COR-L47 (cell line): Measurements from ENCODE around the gene SH3BP2.

Experiments
- DNase-seq: peaks from one replicate; lab custom pipeline; 2025; lab: John Stamatoyannopoulos, UW

The SH3BP2 gene

GRCh38 chr4:2803624-2804448, 11.0 kb downstream of the SH3BP2 start:
- no peak for DNase-seq

GRCh38 chr4:2804449-2804972, 11.6 kb downstream of the SH3BP2 start:
- no peak for DNase-seq

GRCh38 chr4:2804973-2805501, 12.2 kb downstream of the SH3BP2 start:
- DNase-seq, result no peak

GRCh38 chr4:2805712-2806389, 13.0 kb downstream of the SH3BP2 start:
- DNase-seq, result no peak

- peak; percentile 12 for DNase-seq
Observed at GRCh38 chr4:2806390-2807355, 13.8 kb downstream of the SH3BP2 start.

GRCh38 chr4:2807571-2807970, 14.7 kb downstream of the SH3BP2 start:
- no peak for DNase-seq

GRCh38 chr4:2808001-2808400, 15.1 kb downstream of the SH3BP2 start:
- DNase-seq, result no peak

GRCh38 chr4:2809610-2810180, 16.8 kb downstream of the SH3BP2 start:
- peak; percentile 19 for DNase-seq

- no peak for DNase-seq
Observed at GRCh38 chr4:2810388-2810787, 17.5 kb downstream of the SH3BP2 start.

- DNase-seq, result peak; percentile 56
Observed at GRCh38 chr4:2811830-2812611, 19.1 kb downstream of the SH3BP2 start.

GRCh38 chr4:2812612-2813354, 19.9 kb downstream of the SH3BP2 start:
- no peak for DNase-seq

- no peak for DNase-seq
Observed at GRCh38 chr4:2813446-2814405, 20.8 kb downstream of the SH3BP2 start.

GRCh38 chr4:2814627-2815270, 21.9 kb downstream of the SH3BP2 start:
- DNase-seq, result no peak

GRCh38 chr4:2816401-2816954, 23.6 kb downstream of the SH3BP2 start:
- DNase-seq, result no peak

GRCh38 chr4:2817137-2817536, 24.3 kb downstream of the SH3BP2 start:
- DNase-seq, result no peak

GRCh38 chr4:2817701-2818350, 24.9 kb downstream of the SH3BP2 start:
- DNase-seq, result peak; percentile 63

- peak; percentile 31 for DNase-seq
Observed at GRCh38 chr4:2818351-2818939, 25.6 kb downstream of the SH3BP2 start.
